Measurements from ENCODE around the gene TCOF1.

DNA sequence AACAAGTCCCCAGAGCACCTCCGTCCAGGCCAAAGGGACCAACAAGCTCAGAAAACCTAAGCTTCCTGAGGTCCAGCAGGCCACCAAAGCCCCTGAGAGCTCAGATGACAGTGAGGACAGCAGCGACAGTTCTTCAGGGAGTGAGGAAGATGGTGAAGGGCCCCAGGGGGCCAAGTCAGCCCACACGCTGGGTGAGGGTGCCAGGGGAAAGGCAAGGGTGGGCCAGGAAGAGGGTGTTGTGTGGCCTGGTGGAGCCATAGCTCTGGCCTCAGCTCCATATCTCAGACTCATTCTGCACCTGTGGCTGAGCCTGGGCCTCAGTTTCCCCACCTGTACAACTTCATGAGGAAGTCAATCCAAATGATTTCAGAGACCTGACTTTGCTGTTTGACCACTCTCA lies 34.5 kb downstream of the TCOF1 start:
- TF ChIP-seq EP300 (IDR thresholded peaks at IDR 0.05; ENCODE audit: borderline replicate concordance in 1 of 2, low read depth in 2 of 2, low read length in 2 of 2) (no peak), GABPA (IDR thresholded peaks at IDR 0.05; ENCODE audit: borderline replicate concordance, insufficient read depth, low read length) (no peak), TAF1 (IDR thresholded peaks at IDR 0.05; ENCODE audit: low read depth, low read length) (no peak), FOSL1 (IDR thresholded peaks at IDR 0.05; ENCODE audit: insufficient read depth, low read depth, low read length) (no peak), CTCF (IDR thresholded peaks at IDR 0.05; ENCODE audit: control extremely low read depth in 1 of 3, insufficient read depth in 1 of 3, low read depth in 1 of 3, low read length in 3 of 3) (no peak), ATF2 (IDR thresholded peaks at IDR 0.05; ENCODE audit: low read length) (no peak), MAX (IDR thresholded peaks at IDR 0.05) (no peak), POLR2A (IDR thresholded peaks at IDR 0.05; ENCODE audit: control extremely low read depth in 1 of 2, low read depth in 2 of 2, low read length in 2 of 2) (no peak), TCF12 (IDR thresholded peaks at IDR 0.05; ENCODE audit: low read depth, low read length) (no peak)
